ENCODE data around the gene TNP2. TPM values are rescaled to one million over a fixed set of nuclear protein-coding genes. Genes with fewer than 3 reads are reported as not detected.
A peak's percentile ranks its signal among the peaks of the same experiment; 100 is the strongest.

Gene TNP2
- polyA plus RNA-seq, 4 donors: not detected

DNA sequence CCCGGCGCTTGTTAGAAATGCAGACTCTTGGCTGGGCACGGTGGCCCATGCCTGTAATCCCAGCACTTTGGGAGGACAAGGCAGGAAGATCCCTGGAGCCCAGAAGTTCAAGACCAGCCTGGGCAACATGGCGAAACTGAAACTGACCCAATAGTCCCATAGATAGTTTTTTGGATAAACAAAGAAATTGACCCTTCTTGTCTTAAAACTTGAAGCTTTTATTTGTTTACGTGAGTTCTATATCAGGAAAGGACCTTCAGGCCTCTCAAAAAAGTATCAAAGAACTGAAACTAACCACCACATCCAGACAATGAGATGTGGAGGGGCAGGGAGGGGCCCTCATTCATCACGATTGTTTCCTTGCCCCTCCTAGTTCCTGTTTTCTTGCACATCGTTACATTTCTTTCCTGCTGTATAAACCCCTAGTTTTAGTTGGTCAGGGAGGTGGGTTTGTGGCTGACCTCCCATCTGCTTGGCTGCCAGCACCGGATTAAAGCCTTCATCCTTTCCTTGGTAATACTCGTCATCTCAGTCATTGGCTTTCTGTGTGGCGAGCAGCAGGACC, 42.0 kb upstream of the TNP2 start:
- peaks cover 0 to 11% (median 0%) of the 10 kb centered on the region in 3 donors for H3K4me1 ChIP-seq (ENCODE audit: control insufficient read depth in 3 of 3, insufficient read depth in 2 of 3, low read depth in 1 of 3, low read length in 2 of 3)
- H3K36me3 ChIP-seq (ENCODE audit: control insufficient read depth in 3 of 3, insufficient read depth in 2 of 3, low read depth in 1 of 3, low read length in 3 of 3): no peaks in the 10 kb centered on the region
- no peak for DNase-seq
- H3K9me3 ChIP-seq (ENCODE audit: control insufficient read depth in 2 of 2, insufficient read depth in 1 of 2, low read depth in 1 of 2, low read length in 1 of 2): no peaks in the 10 kb centered on the region
- H3K27ac ChIP-seq (ENCODE audit: low read depth in 1 of 3, low read length in 2 of 3): peak overlapping the region in 1 of 3 donors; percentile 56
- 65 to 81% (median 68%) methylated on average over 10 of the region's 10 CpGs for WGBS, 3 donors
- H3K27me3 ChIP-seq (ENCODE audit: control insufficient read depth in 3 of 3, insufficient read depth in 3 of 3, low read length in 3 of 3): no peaks in the 10 kb centered on the region
- FAIRE-seq: no peak
- no peak overlapping the region for H3K4me3 ChIP-seq (ENCODE audit: low read depth in 1 of 3, low read length in 3 of 3)

- FAIRE-seq (no peak), DNase-seq (no peak)
- Histone ChIP-seq H3K27ac (ENCODE audit: low read depth in 1 of 3, low read length in 2 of 3) (peak overlapping the region in 1 of 3 donors; percentile 56), H3K9me3 (ENCODE audit: control insufficient read depth in 2 of 2, insufficient read depth in 1 of 2, low read depth in 1 of 2, low read length in 1 of 2) (no peaks in the 10 kb centered on the region), H3K4me3 (ENCODE audit: low read depth in 1 of 3, low read length in 3 of 3) (no peak overlapping the region), H3K27me3 (ENCODE audit: control insufficient read depth in 3 of 3, insufficient read depth in 3 of 3, low read length in 3 of 3) (no peaks in the 10 kb centered on the region), H3K4me1 (ENCODE audit: control insufficient read depth in 3 of 3, insufficient read depth in 2 of 3, low read depth in 1 of 3, low read length in 2 of 3) (peaks cover 0 to 11% (median 0%) of the 10 kb centered on the region in 3 donors), H3K36me3 (ENCODE audit: control insufficient read depth in 3 of 3, insufficient read depth in 2 of 3, low read depth in 1 of 3, low read length in 3 of 3) (no peaks in the 10 kb centered on the region)
- WGBS, 3 donors: 88 to 96% (median 92%) methylated on average over 3 of the region's 3 CpGs
Measured at GRCh38 chr16:11310634-11310977, 41.5 kb upstream of the TNP2 start.

GRCh38 chr16:11309895-11310633, 40.9 kb upstream of the TNP2 start:
- H3K4me3 ChIP-seq (ENCODE audit: low read depth in 1 of 3, low read length in 3 of 3): no peak overlapping the region
- WGBS, 3 donors: 69 to 78% (median 71%) methylated on average over 9 of the region's 9 CpGs
- H3K27ac ChIP-seq (ENCODE audit: low read depth in 1 of 3, low read length in 2 of 3): no peak overlapping the region
- H3K36me3 ChIP-seq (ENCODE audit: control insufficient read depth in 3 of 3, insufficient read depth in 2 of 3, low read depth in 1 of 3, low read length in 3 of 3): no peaks in the 10 kb centered on the region
- DNase-seq: no peak
- no peak for FAIRE-seq
- H3K4me1 ChIP-seq (ENCODE audit: control insufficient read depth in 3 of 3, insufficient read depth in 2 of 3, low read depth in 1 of 3, low read length in 2 of 3): peaks cover 0 to 11% (median 0%) of the 10 kb centered on the region in 3 donors
- no peaks in the 10 kb centered on the region for H3K9me3 ChIP-seq (ENCODE audit: control insufficient read depth in 2 of 2, insufficient read depth in 1 of 2, low read depth in 1 of 2, low read length in 1 of 2)
- no peaks in the 10 kb centered on the region for H3K27me3 ChIP-seq (ENCODE audit: control insufficient read depth in 3 of 3, insufficient read depth in 3 of 3, low read length in 3 of 3)

GRCh38 chr16:11308493-11309283, 39.6 kb upstream of the TNP2 start:
- DNase-seq (no peak), FAIRE-seq (no peak)

DNA sequence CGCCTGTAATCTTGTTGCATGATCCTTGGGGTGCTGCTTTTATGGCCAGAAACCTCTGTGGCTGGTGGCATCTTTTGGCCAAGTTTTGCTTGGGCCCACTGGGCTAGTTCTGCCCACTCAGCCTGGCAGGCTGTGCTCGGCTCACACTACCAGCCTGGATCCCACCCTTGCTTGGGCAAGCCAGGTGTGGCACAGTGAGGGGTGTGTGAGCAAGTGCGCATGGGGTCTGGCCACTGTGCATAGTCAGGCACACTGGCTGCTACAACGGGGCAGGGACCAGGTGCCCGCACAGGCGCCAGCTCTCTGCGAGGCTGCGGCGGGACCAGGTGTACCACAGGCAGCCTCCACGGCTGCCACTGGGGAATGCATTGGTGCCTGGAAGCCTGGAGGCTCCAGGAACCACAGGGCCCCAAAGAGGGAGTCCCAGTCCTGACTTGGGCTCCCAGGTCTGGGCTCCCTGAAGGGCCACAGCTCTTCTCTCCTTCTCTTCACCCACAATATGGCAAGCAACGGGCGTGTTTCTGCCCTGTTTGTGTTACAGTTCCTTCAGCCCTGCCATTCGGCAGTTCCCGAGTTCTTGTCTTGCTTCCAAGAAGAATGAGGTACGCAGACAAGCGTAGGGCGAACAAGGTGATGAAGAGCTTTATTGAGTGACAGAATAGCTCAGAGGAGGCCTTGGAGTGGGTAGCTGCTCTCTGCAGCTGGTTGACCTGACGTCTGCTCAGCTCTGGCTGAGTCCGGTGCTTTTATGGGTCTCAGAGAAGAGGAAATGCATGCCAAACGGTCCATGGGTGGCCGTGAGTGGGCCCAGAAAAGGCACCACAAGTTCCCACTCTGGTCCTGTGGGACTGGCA, 38.7 kb upstream of the TNP2 start:
- FAIRE-seq (no peak), DNase-seq (no peak)
- H3K9me3 ChIP-seq (ENCODE audit: control insufficient read depth in 2 of 2, insufficient read depth in 1 of 2, low read depth in 1 of 2, low read length in 1 of 2): peaks cover 0 to 3% of the 10 kb centered on the region in 2 donors
- no peaks in the 10 kb centered on the region for H3K27me3 ChIP-seq (ENCODE audit: control insufficient read depth in 3 of 3, insufficient read depth in 3 of 3, low read length in 3 of 3)
- no peak overlapping the region for H3K4me3 ChIP-seq (ENCODE audit: low read depth in 1 of 3, low read length in 3 of 3)
- H3K4me1 ChIP-seq (ENCODE audit: control insufficient read depth in 3 of 3, insufficient read depth in 2 of 3, low read depth in 1 of 3, low read length in 2 of 3): peaks cover 0 to 8% (median 0%) of the 10 kb centered on the region in 3 donors
- no peaks in the 10 kb centered on the region for H3K36me3 ChIP-seq (ENCODE audit: control insufficient read depth in 3 of 3, insufficient read depth in 2 of 3, low read depth in 1 of 3, low read length in 3 of 3)
- peak overlapping the region in 1 of 3 donors; percentile 47 for H3K27ac ChIP-seq (ENCODE audit: low read depth in 1 of 3, low read length in 2 of 3)
- WGBS, 3 donors: 87 to 91% (median 90%) methylated on average over 20 to 21 of the region's 21 CpGs

More at GRCh38 chr16:11308493-11309283, 39.6 kb upstream of the TNP2 start:
- no peaks in the 10 kb centered on the region for H3K27me3 ChIP-seq (ENCODE audit: control insufficient read depth in 3 of 3, insufficient read depth in 3 of 3, low read length in 3 of 3)
- H3K36me3 ChIP-seq (ENCODE audit: control insufficient read depth in 3 of 3, insufficient read depth in 2 of 3, low read depth in 1 of 3, low read length in 3 of 3): no peaks in the 10 kb centered on the region
- no peak overlapping the region for H3K27ac ChIP-seq (ENCODE audit: low read depth in 1 of 3, low read length in 2 of 3)
- peaks cover 0 to 11% (median 0%) of the 10 kb centered on the region in 3 donors for H3K4me1 ChIP-seq (ENCODE audit: control insufficient read depth in 3 of 3, insufficient read depth in 2 of 3, low read depth in 1 of 3, low read length in 2 of 3)
- 68 to 76% (median 69%) methylated on average over 13 to 15 of the region's 15 CpGs for WGBS, 3 donors
- H3K4me3 ChIP-seq (ENCODE audit: low read depth in 1 of 3, low read length in 3 of 3): no peak overlapping the region
- H3K9me3 ChIP-seq (ENCODE audit: control insufficient read depth in 2 of 2, insufficient read depth in 1 of 2, low read depth in 1 of 2, low read length in 1 of 2): no peaks in the 10 kb centered on the region

DNA sequence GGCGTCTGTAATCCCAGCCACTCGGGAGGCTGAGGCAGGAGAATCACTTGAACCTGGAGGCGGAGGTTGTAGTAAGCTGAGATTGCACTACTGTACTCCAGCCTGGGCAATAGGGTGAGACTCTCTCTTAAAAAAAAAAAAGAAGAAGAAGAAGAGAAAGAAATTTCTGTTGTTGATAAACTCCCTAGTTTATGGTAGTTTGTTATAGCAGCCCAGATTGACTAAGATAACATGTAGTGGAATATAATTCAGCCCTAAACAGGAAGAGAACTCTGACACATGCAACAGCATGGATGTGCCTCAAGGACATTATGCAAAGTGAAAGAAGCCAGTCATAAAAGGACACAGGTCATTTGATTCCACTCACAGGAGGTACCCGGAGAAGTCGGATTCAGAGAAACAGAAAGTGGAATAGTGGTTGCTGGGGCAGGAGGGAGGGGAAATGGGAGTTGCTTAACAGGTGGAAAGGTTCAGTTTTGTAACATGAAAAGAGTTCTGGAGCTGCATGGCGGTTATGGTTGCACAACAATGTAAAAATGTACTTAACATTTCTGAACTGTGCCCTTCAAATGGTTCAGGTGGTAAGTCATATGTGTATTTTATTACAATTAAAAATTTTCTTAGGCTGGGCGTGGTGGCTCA, 38.0 kb upstream of the TNP2 start:
- peaks cover 0 to 4% (median 0%) of the 10 kb centered on the region in 3 donors for H3K4me1 ChIP-seq (ENCODE audit: control insufficient read depth in 3 of 3, insufficient read depth in 2 of 3, low read depth in 1 of 3, low read length in 2 of 3)
- no peak overlapping the region for H3K4me3 ChIP-seq (ENCODE audit: low read depth in 1 of 3, low read length in 3 of 3)
- DNase-seq: peak; percentile 69 to 80
- H3K27ac ChIP-seq (ENCODE audit: low read depth in 1 of 3, low read length in 2 of 3): peak overlapping the region in 1 of 3 donors; percentile 47
- H3K36me3 ChIP-seq (ENCODE audit: control insufficient read depth in 3 of 3, insufficient read depth in 2 of 3, low read depth in 1 of 3, low read length in 3 of 3): no peaks in the 10 kb centered on the region
- WGBS, 3 donors: 51 to 63% (median 55%) methylated on average over 7 of the region's 7 CpGs
- FAIRE-seq: no peak
- peaks cover 0 to 3% of the 10 kb centered on the region in 2 donors for H3K9me3 ChIP-seq (ENCODE audit: control insufficient read depth in 2 of 2, insufficient read depth in 1 of 2, low read depth in 1 of 2, low read length in 1 of 2)
- no peaks in the 10 kb centered on the region for H3K27me3 ChIP-seq (ENCODE audit: control insufficient read depth in 3 of 3, insufficient read depth in 3 of 3, low read length in 3 of 3)

DNA sequence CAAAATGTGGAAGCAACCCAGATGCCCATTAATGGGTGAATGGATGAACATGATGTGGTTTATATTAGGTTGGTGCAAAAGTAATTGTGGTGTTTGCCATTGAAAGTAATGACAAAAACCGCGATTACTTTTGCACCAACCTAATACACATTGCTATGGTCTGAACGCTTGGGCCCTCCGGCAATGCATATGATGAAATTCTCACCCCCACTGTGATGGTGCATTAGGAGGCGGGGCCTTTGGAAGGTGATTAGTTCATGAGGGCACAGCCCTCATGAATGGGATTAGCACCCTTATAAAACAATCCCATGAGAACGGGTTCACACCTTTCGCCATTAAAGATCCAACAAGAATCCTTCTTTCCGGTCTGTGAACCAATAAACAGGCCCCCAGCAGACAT, 37.3 kb upstream of the TNP2 start:
- WGBS, 3 donors: 88 to 92% (median 90%) methylated on average over 8 of the region's 8 CpGs
- H3K27me3 ChIP-seq (ENCODE audit: control insufficient read depth in 3 of 3, insufficient read depth in 3 of 3, low read length in 3 of 3): no peaks in the 10 kb centered on the region
- H3K27ac ChIP-seq (ENCODE audit: low read depth in 1 of 3, low read length in 2 of 3): no peak overlapping the region
- H3K4me3 ChIP-seq (ENCODE audit: low read depth in 1 of 3, low read length in 3 of 3): no peak overlapping the region
- peaks cover 0 to 3% of the 10 kb centered on the region in 2 donors for H3K9me3 ChIP-seq (ENCODE audit: control insufficient read depth in 2 of 2, insufficient read depth in 1 of 2, low read depth in 1 of 2, low read length in 1 of 2)
- DNase-seq: no peak
- H3K36me3 ChIP-seq (ENCODE audit: control insufficient read depth in 3 of 3, insufficient read depth in 2 of 3, low read depth in 1 of 3, low read length in 3 of 3): no peaks in the 10 kb centered on the region
- no peak for FAIRE-seq
- peaks cover 0 to 4% (median 0%) of the 10 kb centered on the region in 3 donors for H3K4me1 ChIP-seq (ENCODE audit: control insufficient read depth in 3 of 3, insufficient read depth in 2 of 3, low read depth in 1 of 3, low read length in 2 of 3)

Measured in small intestine (tissue), 7 donors.